G401.6 (cell line): ENCODE data around the gene CLDN16.

Experiments
- FAIRE-seq: peaks from 2 replicates; lab custom pipeline; 2012; peaks lifted over from hg19 to GRCh38; lab: Jason Lieb, UNC

CLDN16 gene

DNA sequence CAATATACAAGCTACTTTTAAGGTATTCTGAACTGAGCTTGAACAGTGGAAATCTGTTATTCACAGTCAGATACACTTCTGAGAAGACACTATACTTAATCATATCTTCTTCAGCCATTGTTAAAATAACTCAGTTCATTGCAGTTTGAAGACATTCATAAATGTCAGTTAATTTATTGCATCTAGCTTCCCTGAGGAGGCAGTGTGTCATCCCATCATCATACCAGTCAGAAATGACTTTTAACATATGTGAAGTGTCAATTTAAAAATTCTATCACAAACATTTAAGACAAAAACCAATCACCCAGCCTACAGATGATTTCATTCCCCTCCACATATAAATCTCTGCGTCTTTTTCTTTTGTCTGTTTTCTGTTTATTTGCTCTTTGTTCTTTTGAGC is 54.3 kb downstream of the CLDN16 start:
- FAIRE-seq = no peak

GRCh38 chr3:190443257-190443656 is 55.3 kb downstream of the CLDN16 start:
- FAIRE-seq = peak; percentile 87

DNA sequence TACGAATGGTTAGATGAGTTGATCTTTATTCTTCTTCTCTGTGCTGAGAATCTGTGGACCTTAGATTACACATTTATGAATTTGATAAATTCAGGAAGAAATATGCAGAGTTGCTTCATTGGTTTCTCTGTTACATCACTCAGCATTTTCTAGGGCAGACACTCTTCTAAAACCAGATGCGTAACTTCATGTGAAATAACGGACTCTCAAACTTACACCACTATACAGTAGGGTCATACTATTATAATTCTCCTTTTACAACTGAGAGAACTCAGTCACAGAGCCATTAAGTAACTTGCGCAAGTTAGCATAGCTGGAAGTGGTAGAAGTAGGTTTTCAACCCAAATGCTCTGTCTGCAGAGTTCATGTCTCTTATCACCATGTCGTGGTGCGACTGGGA is 56.0 kb downstream of the CLDN16 start:
- no peak for FAIRE-seq

- no peak for FAIRE-seq
Measured at GRCh38 chr3:190444576-190445145, 56.7 kb downstream of the CLDN16 start.

GRCh38 chr3:190446573-190447279 is 58.8 kb downstream of the CLDN16 start:
- FAIRE-seq = no peak

DNA sequence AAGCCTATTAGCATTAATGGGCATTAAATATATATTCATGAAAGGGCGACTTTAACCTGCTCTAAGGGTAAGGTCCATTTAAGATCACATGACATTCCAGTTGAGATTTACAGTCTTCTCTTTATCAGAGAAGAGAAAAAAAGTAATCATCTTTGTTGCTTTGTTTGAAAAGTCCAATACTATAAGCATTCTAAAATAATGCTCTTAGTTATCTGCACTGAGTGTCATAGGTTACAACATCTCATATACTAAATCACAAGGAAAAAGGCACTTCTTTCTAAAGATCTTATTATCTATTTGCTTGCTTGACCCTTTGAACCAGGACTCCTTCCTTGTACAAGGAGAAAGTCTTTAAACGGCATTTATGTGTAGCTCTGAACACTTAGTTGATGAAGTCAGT is 60.3 kb downstream of the CLDN16 start:
- no peak for FAIRE-seq

DNA sequence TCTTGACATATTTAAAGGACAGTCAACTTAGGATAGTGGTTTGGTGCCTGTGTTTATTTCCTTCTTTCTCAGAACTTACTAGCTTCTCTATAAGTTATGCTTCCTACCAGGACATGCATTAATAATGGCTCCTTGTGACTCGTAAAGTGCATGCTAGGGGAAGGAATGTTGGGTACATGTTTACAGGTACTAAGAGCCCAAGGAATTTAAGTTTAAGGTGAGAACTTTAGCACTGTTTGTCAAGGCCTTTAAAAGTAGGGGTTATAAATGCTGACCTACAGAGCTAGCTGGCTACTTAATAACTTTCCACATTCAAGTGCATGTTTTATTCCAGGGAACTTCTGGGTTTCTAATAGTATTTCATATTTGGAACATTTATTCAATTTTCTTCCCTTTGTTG is 61.8 kb downstream of the CLDN16 start, which contains the start of gene TMEM207:
TSS of gene TMEM207 (minus strand) at position 101 of the 400 bp plus-strand sequence. CDS start at position 9, 92 bp downstream.
- no peak for FAIRE-seq

DNA sequence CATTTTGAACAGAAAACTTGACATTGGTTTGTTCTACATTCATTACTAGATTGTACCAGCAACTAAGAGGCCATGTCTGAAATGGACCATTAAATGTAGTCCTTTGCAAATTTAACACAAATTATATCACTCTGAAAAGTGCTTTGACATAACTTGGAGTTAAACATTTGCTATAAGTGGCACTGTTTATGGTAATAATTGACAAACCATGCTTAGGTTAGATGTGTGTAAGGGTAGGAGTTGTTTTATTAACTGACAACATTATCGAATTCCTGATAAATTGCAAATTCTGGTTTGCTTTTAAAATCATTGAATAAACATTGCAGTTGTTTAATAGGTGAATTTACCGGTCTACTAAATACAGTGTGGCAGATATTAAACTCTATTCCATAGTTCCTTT is 67.9 kb downstream of the CLDN16 start:
- no peak for FAIRE-seq

GRCh38 chr3:190456770-190457169 is 68.8 kb downstream of the CLDN16 start:
- no peak for FAIRE-seq

DNA sequence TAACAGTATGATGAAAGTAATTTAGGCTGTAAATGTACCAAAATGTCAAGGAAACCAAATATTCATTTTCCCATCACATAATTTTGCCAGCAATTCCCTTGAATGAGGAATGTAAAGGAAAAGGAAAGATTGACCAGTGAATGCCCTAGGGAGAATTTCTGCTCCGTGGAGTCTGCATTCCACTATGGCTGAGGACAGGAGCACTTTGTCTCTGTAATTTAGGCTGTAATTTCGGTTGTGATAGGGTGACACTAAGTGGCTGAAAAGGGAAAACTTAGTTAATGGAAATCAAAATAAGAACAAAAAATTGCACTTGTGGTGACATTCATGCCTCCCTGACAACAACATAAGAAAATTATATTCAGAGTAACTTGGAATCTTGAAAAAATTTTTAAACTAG is 70.1 kb downstream of the CLDN16 start:
- no peak for FAIRE-seq
